HG03439 (cell line): Measurements from ENCODE around the gene KRTAP1-5.
"Not testable (repeated sequence)": the region's sequence is repeated elsewhere in the genome, so short reads cannot be mapped to it uniquely, and the experiment has no call there.

ENCODE experiments used
- ATAC-seq: cut with Tn5 transposase; IDR thresholded peaks from one replicate; pipeline ENCODE4 v1.9.1; 2021; ENCODE audit warnings: mild to moderate bottlenecking, moderate library complexity; ENCODE audit not compliant: unreplicated experiment

KRTAP1-5 gene

DNA sequence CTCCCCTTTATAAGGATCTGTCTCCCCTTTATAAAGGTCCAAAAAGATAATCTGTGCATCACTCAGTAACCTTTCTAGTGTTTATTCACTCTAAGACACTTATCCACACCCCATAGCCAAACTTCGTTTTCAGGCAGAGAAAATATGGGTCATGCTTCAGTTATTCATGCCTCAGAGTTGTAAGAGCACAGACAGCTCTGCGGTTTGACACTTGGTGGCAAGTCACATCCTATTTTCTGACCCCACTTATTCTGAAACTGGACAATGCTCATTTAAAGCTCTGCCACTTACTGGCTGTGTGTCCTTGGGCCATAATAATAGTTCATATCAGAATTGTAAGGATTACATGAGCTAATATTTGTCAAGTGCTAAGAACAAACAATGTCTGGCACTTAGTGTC is 22.1 kb upstream of the KRTAP1-5 start:
- no peak for ATAC-seq

- no peak for ATAC-seq
Observed at GRCh38 chr17:41048441-41048840, 21.4 kb upstream of the KRTAP1-5 start.

- ATAC-seq, result not testable (repeated sequence)
Observed at GRCh38 chr17:41046735-41047465, 19.9 kb upstream of the KRTAP1-5 start, which contains the start of gene KRTAP2-1. Gene KRTAP2-1, minus strand, starts transcription at chr17:41047316. Its CDS starts 49 bp downstream, at chr17:41047267.

- no peak for ATAC-seq
Observed at GRCh38 chr17:41042953-41043352, 15.9 kb upstream of the KRTAP1-5 start.

GRCh38 chr17:41040783-41041571 is 14.0 kb upstream of the KRTAP1-5 start, which contains the start of gene KRTAP1-1:
Gene KRTAP1-1, minus strand, starts transcription at chr17:41041450. Its CDS starts 53 bp downstream, at chr17:41041397.
- not testable (repeated sequence) for ATAC-seq

GRCh38 chr17:41037853-41038350 is 10.9 kb upstream of the KRTAP1-5 start:
- ATAC-seq, result no peak

GRCh38 chr17:41034346-41034935 is 7.4 kb upstream of the KRTAP1-5 start, which contains the start of gene KRTAP1-3:
Gene KRTAP1-3, minus strand, starts transcription at chr17:41034874. Its CDS starts 53 bp downstream, at chr17:41034821.
- not testable (repeated sequence) for ATAC-seq

DNA sequence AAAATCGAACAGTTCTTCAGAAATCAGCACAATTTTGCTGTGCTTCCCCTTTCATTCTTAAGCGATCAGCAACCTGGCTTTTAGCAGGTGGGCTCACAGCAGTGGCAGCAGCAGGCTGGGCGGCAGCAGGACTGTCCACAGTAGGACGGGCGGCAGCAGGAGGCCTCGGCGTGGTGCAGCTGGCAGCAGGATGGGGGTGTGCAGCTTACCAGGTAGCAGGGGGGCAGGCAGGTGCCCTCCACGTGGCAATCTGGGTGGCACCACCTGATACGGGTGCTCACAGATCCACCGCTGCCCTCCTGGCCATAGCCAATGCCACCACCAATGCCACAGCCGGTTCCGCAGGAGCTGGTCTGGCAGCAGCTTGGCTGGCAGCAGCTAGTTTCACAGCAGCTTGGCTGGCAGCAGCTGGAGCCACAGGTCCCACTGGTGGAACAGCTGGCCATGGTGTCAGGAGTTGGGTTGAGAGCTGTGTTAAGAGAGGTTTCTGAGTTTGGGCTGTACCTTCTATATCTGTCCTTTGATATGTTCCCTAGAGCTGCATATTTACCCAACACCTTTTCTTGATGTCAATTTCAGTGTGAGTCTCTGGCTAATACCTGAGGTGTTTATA is 2.7 kb upstream of the KRTAP1-5 start, which contains the start of gene KRTAP1-4:
KRTAP1-4 (minus strand) TSS at position 563 of the 613 bp plus-strand sequence; CDS start at position 446, 117 bp downstream.
- ATAC-seq, result no peak

- ATAC-seq, result no peak
Observed at GRCh38 chr17:41024697-41025096, 2.3 kb downstream of the KRTAP1-5 start.

DNA sequence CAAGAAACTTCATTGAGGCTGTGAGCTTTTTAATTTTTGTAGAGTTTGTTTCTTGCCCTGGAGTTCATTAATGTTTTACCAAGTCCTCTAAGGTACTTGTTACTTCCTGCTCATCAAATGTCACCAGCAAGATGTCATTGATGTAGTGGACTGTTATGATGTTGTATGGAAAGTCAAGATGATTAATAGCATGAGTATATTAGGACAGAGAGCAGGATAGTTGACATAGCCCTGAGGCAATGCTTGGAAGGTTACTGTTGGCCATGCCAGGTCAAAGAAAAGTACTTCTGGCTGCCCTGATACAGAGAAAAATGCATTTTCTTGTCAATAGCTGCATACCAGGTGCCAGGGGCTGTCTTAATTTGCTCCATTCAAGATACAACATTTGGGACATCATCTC is 6.7 kb downstream of the KRTAP1-5 start:
- ATAC-seq, result no peak

DNA sequence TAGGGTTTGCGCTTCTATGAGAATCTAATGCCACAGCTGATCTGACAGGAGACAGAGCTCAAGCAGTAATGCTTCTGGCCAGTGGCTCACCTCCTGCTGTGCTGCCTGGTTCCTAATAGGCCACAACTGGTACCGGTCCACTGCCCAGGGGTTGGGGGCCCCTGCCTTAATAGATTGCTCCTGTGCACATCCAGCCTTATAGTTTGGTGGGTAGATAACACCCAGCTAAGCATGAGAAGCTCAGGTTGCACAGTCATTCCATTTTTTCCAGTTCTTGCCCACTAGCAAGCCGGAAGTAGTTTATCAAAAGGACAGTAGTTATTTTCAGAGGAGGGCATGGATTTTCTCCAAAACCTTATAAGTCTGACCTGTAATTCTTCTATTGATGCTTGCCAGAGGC is 7.6 kb downstream of the KRTAP1-5 start:
- ATAC-seq, result no peak

DNA sequence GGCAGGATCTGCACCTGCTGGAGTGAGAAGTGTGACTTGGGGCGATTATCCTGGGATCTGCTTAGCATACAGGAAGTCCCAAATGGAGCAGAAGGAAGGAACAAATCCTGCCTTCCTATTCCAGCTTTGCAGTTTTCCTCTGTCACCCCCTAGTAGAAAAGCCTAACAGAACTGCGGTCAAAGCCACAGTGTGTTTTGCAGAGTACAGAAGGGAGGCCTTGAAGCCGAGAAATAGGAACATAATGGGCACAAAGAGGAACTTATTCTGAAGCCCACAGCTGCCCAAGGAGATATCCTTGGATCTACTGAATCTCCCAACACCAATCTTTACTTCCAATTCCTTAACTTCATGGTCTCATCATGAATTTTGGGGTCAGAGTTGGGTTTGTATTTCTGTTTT is 8.5 kb downstream of the KRTAP1-5 start:
- ATAC-seq, result no peak

- ATAC-seq, result no peak
Observed at GRCh38 chr17:41016578-41017215, 10.3 kb downstream of the KRTAP1-5 start.

DNA sequence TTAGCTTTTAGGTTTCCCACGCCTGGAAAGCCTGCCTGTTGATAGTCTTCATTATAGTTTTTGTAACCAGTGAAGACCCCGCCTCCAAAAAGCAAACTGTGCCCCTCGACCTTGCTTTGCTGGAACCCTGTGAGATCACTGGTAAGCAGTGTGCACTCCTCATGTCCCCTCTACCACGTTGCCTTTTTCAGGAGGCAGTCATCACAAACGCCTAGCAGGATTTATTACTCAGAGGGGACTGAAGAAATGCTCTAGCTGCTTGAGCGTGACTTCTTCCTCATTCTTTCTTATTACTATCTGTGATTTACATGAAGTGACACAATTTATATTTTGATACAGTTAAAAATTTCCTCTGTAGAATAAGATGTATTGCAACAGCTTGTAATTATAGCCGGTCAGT is 11.6 kb downstream of the KRTAP1-5 start:
- no peak for ATAC-seq

GRCh38 chr17:41013606-41014005 is 13.4 kb downstream of the KRTAP1-5 start:
- no peak for ATAC-seq

DNA sequence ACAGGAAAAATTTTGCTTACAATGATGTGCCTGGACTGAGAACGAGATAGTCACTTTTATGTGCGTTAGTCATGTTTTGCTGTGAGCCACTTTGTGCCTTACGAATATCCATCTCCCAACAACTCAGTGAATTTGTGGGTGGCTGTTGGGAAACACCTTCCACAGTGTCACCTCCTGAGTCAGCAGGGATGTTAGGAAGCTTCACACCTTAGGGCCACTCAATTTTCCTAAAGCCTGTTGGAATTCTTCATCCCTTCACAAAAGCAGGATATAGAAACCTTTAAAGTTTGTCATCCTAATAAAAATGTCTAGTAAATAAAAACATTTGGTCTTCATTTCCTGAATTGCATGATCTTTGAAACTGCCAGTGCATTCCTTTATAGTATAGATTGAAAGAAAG is 13.8 kb downstream of the KRTAP1-5 start:
- ATAC-seq, result no peak

DNA sequence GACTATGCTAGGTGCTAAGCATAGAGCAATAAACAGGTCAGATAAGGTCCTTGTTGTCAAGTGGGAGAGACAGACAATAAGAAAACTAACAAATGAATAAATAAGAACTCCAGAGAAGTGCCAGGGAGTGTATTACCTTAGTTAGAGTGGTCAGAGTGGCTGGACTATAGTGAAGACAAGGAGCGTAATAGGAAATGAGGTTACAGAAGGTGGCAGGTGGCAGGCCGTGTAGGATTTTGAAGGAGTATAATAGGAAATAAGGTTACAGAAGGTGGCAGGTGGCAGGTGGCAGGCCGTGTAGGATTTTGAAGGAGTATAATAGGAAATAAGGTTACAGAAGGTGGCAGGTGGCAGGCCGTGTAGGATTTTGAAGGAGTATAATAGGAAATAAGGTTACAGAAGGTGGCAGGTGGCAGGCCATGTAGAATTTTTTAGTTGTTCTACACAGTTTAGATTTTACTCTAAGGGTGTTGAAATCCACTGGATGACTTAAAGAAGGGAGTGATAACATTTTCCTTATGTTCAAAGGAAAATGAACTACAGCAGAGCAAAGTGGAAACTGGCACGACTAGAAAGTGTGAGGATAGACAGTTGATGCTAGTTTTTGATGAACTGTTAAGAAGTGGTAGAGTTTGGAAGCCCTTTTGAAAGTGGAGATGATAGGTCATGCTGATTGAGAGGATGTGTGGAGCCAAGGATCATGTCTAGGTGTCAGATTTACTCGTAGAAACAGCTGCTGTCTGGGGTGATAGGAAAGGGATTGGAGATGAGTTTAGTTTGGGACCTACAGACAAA is 14.5 kb downstream of the KRTAP1-5 start:
- ATAC-seq, result no peak

DNA sequence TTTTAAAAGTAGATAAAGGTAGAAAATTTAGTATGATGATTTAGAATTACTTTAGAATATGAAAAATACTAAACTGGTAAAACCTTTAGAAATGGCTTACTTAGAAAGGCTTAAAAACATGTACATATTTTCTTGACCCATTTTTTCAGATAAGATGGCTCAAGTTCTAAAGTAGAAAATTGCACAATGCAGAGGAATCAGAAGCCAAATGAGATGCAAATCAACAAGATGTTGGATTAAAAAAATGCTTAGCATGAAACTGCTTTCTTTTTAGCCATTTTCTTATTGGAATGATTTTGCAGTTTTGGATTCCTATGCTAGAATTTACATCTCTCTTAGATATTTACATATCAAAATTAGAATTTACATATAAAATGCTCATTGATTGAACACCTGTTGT is 16.6 kb downstream of the KRTAP1-5 start:
- ATAC-seq, result no peak

DNA sequence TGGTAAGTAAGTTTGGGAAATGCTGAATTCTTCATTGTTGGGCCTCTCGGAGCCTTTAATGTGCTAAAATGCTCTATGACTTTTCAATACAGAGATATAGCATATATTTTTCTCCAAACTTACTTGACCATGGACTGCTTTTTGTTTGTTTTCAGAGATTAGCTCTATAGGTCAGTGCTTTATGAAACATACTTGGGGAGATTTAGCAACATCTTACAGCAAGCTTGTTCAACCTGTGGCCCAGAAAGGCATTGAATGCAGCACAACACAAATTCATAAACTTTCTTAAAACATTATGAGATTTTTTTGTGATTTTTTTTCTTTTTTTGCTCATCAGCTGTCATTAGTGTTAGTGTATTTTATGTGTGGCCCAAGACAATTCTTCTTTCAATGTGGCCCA is 17.1 kb downstream of the KRTAP1-5 start:
- ATAC-seq, result no peak
